ENCODE measurements around the gene RB1. TPM values are rescaled to one million over a fixed set of nuclear protein-coding genes. Genes with fewer than 3 reads are reported as not detected.

RB1 gene
- total and polyA plus RNA-seq, 2 experiments from 2014 or later = 19.5 to 22.3 TPM

DNA sequence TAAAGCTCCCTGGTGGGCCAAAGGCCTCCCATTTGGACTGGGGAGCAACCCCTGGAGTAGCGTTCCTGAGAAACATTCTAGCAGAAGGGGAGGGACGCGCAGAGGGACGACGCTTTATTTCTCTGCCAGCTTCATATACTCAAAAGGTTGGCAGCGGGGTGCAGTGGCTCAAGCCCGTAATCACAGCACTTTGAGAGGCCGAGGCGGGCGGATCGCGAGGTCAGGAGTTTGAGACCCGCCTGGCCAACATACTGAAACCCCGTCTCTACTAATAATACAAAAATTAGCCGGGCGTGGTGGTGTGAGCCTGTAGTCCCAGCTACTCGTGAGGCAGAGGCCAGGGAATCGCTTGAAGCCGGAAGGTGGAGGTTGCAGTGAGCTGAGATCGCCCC is 16.8 kb downstream of the RB1 start:
- H3K4me3 Mint-ChIP-seq = no peak overlapping the region

More for the DNA sequence above, 16.8 kb downstream of the RB1 start:
- H2AFZ ChIP-seq = no peak overlapping the region
- no peaks in the 10 kb centered on the region for H3F3A ChIP-seq (replicated peaks; ENCODE audit: low read depth)
- H3K27ac Mint-ChIP-seq = no peak overlapping the region
- peaks cover 3% of the 10 kb centered on the region; the same call in 1 of the 3 replicates for H3K4me1 Mint-ChIP-seq
- ATAC-seq (no peak), DNase-seq (ENCODE audit: low spot score) (no peak)
- no peaks in the 10 kb centered on the region for H3K27me3 ChIP-seq (ENCODE audit: insufficient read depth)
- no peaks in the 10 kb centered on the region for H3K9me2 ChIP-seq (ENCODE audit: insufficient read depth)
- H3K27ac ChIP-seq (ENCODE audit: low read depth) = no peak overlapping the region
- H4K20me1 ChIP-seq (replicated peaks; ENCODE audit: insufficient read depth) = no peaks in the 10 kb centered on the region
- H3K36me3 ChIP-seq (ENCODE audit: insufficient read depth) = peaks cover 6% of the 10 kb centered on the region; the same call in 1 of the 2 replicates
- H3K36me3 Mint-ChIP-seq (ENCODE audit: low read depth) = peaks cover 27% of the 10 kb centered on the region
- no peaks in the 10 kb centered on the region; the same call in 1 of the 2 replicates for H3K79me2 ChIP-seq (replicated peaks; ENCODE audit: insufficient read depth)
- peaks cover 3% of the 10 kb centered on the region; the same call in 1 of the 2 replicates for H3K4me1 ChIP-seq (ENCODE audit: insufficient read depth)
- H3K4me2 ChIP-seq = no peak overlapping the region
- no peak for TF ChIP-seq ZNF331 (CRISPR knock-in tag; IDR thresholded peaks at IDR 0.05; ENCODE audit: low read depth)
- no peak for TF ChIP-seq NANOG (IDR thresholded peaks at IDR 0.05; ENCODE audit: borderline replicate concordance)
- no peak for TF ChIP-seq POLR2AphosphoS5 (IDR thresholded peaks at IDR 0.05; ENCODE audit: low read depth)
- no peak for TF ChIP-seq EZH2 (IDR thresholded peaks at IDR 0.05; ENCODE audit: low read depth, unreplicated experiment)
- no peak for TF ChIP-seq EZH2phosphoT487 (IDR thresholded peaks at IDR 0.05; ENCODE audit: unreplicated experiment)
- no peak for TF ChIP-seq JUNB (IDR thresholded peaks at IDR 0.05; ENCODE audit: unreplicated experiment)
- TF ChIP-seq STAT1 (IDR thresholded peaks at IDR 0.05; ENCODE audit: unreplicated experiment) = no peak
- TF ChIP-seq ZNF462 (CRISPR knock-in tag; IDR thresholded peaks at IDR 0.05) = no peak
- TF ChIP-seq, protein P1, sequence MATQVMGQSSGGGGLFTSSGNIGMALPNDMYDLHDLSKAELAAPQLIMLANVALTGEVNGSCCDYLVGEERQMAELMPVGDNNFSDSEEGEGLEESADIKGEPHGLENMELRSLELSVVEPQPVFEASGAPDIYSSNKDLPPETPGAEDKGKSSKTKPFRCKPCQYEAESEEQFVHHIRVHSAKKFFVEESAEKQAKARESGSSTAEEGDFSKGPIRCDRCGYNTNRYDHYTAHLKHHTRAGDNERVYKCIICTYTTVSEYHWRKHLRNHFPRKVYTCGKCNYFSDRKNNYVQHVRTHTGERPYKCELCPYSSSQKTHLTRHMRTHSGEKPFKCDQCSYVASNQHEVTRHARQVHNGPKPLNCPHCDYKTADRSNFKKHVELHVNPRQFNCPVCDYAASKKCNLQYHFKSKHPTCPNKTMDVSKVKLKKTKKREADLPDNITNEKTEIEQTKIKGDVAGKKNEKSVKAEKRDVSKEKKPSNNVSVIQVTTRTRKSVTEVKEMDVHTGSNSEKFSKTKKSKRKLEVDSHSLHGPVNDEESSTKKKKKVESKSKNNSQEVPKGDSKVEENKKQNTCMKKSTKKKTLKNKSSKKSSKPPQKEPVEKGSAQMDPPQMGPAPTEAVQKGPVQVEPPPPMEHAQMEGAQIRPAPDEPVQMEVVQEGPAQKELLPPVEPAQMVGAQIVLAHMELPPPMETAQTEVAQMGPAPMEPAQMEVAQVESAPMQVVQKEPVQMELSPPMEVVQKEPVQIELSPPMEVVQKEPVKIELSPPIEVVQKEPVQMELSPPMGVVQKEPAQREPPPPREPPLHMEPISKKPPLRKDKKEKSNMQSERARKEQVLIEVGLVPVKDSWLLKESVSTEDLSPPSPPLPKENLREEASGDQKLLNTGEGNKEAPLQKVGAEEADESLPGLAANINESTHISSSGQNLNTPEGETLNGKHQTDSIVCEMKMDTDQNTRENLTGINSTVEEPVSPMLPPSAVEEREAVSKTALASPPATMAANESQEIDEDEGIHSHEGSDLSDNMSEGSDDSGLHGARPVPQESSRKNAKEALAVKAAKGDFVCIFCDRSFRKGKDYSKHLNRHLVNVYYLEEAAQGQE (IDR thresholded peaks at IDR 0.05; ENCODE audit: unreplicated experiment) = no peak
- no peak for TF ChIP-seq ZNF114 (CRISPR knock-in tag; IDR thresholded peaks at IDR 0.05)
- TF ChIP-seq CTCF (conservative IDR thresholded peaks at IDR 0.05; ENCODE audit: low read depth in 2 of 2) = no peak
- TF ChIP-seq, protein P2, sequence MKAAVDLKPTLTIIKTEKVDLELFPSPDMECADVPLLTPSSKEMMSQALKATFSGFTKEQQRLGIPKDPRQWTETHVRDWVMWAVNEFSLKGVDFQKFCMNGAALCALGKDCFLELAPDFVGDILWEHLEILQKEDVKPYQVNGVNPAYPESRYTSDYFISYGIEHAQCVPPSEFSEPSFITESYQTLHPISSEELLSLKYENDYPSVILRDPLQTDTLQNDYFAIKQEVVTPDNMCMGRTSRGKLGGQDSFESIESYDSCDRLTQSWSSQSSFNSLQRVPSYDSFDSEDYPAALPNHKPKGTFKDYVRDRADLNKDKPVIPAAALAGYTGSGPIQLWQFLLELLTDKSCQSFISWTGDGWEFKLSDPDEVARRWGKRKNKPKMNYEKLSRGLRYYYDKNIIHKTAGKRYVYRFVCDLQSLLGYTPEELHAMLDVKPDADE (IDR thresholded peaks at IDR 0.05) = no peak
- no peak for TF ChIP-seq CREB1 (CRISPR knock-in tag; IDR thresholded peaks at IDR 0.05; ENCODE audit: low read depth)
- peaks cover 21% of the 10 kb centered on the region for H3K9me3 Mint-ChIP-seq
- no peaks in the 10 kb centered on the region for H3K27me3 Mint-ChIP-seq (ENCODE audit: insufficient read depth, low read depth, poor library complexity)
- no peak overlapping the region for H3K4me3 ChIP-seq

All from GM23338 (cell line).